Adrenal gland (tissue), 12 donors: Measurements from ENCODE around the gene MTR. TPM values are rescaled to one million over a fixed set of nuclear protein-coding genes. Genes with fewer than 3 reads are reported as not detected.

Experiments
- DNase-seq, 7 donors: peaks; one replicate each; pipeline ENCODE4 v3.0.0-alpha.2; 2019 to 2020
- H3K27ac ChIP-seq, 5 donors: fragments of 200-600 bp; sonication (generic) in 4 of 5; 1 replicate in 3 of 5; 2 replicates in 2 of 5; pipeline versions ENCODE4 v1.5.1 to v1.8.0; 2016 to 2020; ENCODE audit warnings: mild to moderate bottlenecking in 1 of 5
- H3K27me3 ChIP-seq: fragments of 200-600 bp; 2 replicates; pipeline ENCODE4 v1.8.0; 2021
- H3K36me3 ChIP-seq, 2 donors: fragments of 200-600 bp; replicated peaks in 1 of 2; 1 replicate in 1 of 2; 2 replicates in 1 of 2; pipeline versions ENCODE4 v1.5.1 to v1.8.0; 2018 to 2022
- H3K4me1 ChIP-seq, 2 donors: fragments of 200-600 bp; replicated peaks in 1 of 2; 1 replicate in 1 of 2; 2 replicates in 1 of 2; pipeline versions ENCODE4 v1.5.1 to v1.8.0; 2018 to 2021
- H3K4me3 ChIP-seq, 4 donors: fragments of 200-600 bp; sonication (generic) in 3 of 4; one replicate each; pipeline ENCODE4 v1.5.1; 2016 to 2018
- H3K9me3 ChIP-seq, 3 donors: fragments of 200-600 bp; sonication (generic) in 1 of 3; replicated peaks in 1 of 3; 1 replicate in 2 of 3; 2 replicates in 1 of 3; pipeline versions ENCODE4 v1.5.1 to v1.8.0; 2016 to 2021
- POLR2A ChIP-seq, 2 donors: fragments of 450-650 bp; IDR thresholded peaks; one replicate each; pipeline ENCODE4 v1.6.1; 2017; ENCODE audit warnings: antibody characterized with exemption in 2 of 2, mild to moderate bottlenecking in 2 of 2, moderate library complexity in 1 of 2
- WGBS, 4 donors: extraction: QIAGEN DNeasy Blood & Tissue Kit in 2 of 4; methylation state at CpG; one replicate each; pipeline versions ENCODE4 v1.1.5 to v1.1.7; 2013 to 2017; 5-methylcytosine and 5-hydroxymethylcytosine counted together
- intact Hi-C, 2 donors: fragments of 100-400 bp; cut with DNase I; formaldehyde crosslinking; loops; one replicate each; pipeline versions ENCODE4 v1.14.1 to v1.15.0; 2022 to 2023
- polyA plus RNA-seq, 3 donors: library from polyadenylated mRNA; stranded (reverse); fragments of 200-250 nt in 2 of 3; fragments of 350-450 nt in 1 of 3; fragmentation: Illumina TruSeq in 1 of 3; extraction: RNeasy Lipid Tissue Mini Kit (QIAGEN cat#74804) in 1 of 3; gene quantifications; one replicate each; pipeline ENCODE4 v1.2.3, GENCODE V29; 2013 to 2014
- total RNA-seq, 9 donors: library from RNA; depleted of rRNA in 4 of 9; stranded (reverse); fragments of >200 nt in 4 of 9; fragments of 120-200 nt in 1 of 9; fragmentation: NEBNext Ultra II Directional in 1 of 9; extraction: Animal tissue kit (Norgen Biotek cat#: 25700) in 1 of 9; gene quantifications; one replicate each; pipeline versions ENCODE4 v1.1.0 to v1.2.4, GENCODE V29; 2013 to 2023
- TF ChIP-seq, protein P1 (sequence below), 6 experiments: fragments of 450-650 bp in 4 of 6; fragments of 200-600 bp in 2 of 6; sonication (generic) in 1 of 6; IDR thresholded peaks; 1 replicate in 5 of 6; 2 replicates in 1 of 6; pipeline versions ENCODE4 v1.5.1 to v1.8.0; 2016 to 2021; ENCODE audit warnings: antibody characterized with exemption in 6 of 6, mild to moderate bottlenecking in 2 of 6, moderate library complexity in 1 of 6
- donor health status: healthy with polysubstance abuse.
- donor health status: Bipolar disorder and iron deficiency.
- donor health status: DM: yes; HTN: yes; CAD: no.
- donor health status: DM: no; HTN: no; CAD: no.
- donor health status: DM: no; HTN: no; CAD: no.
- donor health status: DM: yes; HTN: yes; CAD: no.

MTR gene
- total and polyA plus RNA-seq, 12 donors: 7.8 to 44.3 (median 25.1) TPM

DNA sequence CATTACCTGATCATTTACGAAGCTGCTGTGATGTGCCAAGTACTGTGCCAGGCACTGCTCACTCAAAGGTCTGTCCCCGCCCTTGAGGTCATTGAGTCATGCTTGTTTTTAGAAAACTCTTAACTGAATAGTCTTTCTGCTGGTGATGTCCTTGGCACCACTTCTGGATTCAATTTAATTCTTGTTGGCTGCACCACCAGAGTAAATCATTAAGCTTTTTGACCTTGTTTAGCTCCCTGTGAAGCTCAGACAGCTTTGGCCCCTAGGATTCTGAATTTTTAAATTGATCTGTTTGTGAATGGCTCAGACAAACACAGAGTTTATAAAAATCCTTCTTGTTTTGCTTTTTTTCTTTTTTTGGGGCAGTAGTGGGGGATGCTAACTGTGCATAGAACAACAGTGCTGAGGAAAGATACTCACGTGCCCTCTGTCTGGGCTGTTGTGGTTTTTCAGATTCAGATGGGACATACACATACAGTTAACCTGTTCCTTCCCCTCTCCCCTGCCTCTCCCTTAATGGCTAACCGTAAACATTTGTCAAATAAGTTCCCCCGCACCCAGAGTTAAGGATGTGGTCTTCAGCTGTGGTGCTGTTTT, 67.6 kb downstream of the MTR start:
- Histone ChIP-seq H3K9me3 (no peaks in the 10 kb centered on the region), H3K4me3 (no peak overlapping the region), H3K27ac (peak overlapping the region in 1 of 5 donors; percentile 36), H3K4me1 (peaks cover 10 to 17% of the 10 kb centered on the region in 2 donors), H3K36me3 (peaks cover 0 to 19% of the 10 kb centered on the region in 2 donors), H3K27me3 (no peaks in the 10 kb centered on the region)
- 66 to 73% (median 68%) methylated on average over 5 of the region's 5 CpGs for WGBS, 4 donors
- DNase-seq: peak; percentile 39 to 77 (median 68)
- intact Hi-C loops: no loop called here
- TF ChIP-seq, protein P1, sequence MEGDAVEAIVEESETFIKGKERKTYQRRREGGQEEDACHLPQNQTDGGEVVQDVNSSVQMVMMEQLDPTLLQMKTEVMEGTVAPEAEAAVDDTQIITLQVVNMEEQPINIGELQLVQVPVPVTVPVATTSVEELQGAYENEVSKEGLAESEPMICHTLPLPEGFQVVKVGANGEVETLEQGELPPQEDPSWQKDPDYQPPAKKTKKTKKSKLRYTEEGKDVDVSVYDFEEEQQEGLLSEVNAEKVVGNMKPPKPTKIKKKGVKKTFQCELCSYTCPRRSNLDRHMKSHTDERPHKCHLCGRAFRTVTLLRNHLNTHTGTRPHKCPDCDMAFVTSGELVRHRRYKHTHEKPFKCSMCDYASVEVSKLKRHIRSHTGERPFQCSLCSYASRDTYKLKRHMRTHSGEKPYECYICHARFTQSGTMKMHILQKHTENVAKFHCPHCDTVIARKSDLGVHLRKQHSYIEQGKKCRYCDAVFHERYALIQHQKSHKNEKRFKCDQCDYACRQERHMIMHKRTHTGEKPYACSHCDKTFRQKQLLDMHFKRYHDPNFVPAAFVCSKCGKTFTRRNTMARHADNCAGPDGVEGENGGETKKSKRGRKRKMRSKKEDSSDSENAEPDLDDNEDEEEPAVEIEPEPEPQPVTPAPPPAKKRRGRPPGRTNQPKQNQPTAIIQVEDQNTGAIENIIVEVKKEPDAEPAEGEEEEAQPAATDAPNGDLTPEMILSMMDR (IDR thresholded peaks at IDR 0.05): no peak
- TF ChIP-seq POLR2A (IDR thresholded peaks at IDR 0.05): no peak

DNA sequence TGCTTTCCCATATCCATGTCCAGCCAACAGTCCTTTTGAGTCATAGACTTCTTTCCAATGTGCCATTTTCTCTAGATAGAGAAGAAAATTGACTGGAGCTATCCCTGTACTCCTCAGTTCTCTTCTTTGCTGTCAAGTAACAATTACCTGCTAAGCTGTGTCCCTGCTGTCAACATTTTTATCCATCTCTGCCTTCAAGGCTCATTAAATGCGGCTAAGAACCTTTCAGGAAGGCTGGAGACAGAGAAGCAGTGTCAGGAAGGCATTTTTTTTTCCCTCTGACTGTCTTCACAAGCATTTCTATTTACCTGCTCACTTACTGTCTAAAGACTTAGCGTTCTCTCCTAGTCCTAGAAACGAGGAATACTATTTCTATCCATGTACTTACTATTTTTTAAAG, 69.1 kb downstream of the MTR start:
- peaks cover 5 to 12% of the 10 kb centered on the region in 2 donors for H3K4me1 ChIP-seq
- WGBS, 4 donors: 95 to 96% (median 96%) methylated on average over 3 of the region's 3 CpGs
- peaks cover 0 to 19% of the 10 kb centered on the region in 2 donors for H3K36me3 ChIP-seq
- intact Hi-C loops: no loop called here
- no peak overlapping the region for H3K27ac ChIP-seq
- no peak overlapping the region for H3K4me3 ChIP-seq
- DNase-seq: no peak
- TF ChIP-seq, protein P1 (IDR thresholded peaks at IDR 0.05): no peak
- TF ChIP-seq POLR2A (IDR thresholded peaks at IDR 0.05): no peak
- no peaks in the 10 kb centered on the region for H3K27me3 ChIP-seq
- H3K9me3 ChIP-seq: no peaks in the 10 kb centered on the region

DNA sequence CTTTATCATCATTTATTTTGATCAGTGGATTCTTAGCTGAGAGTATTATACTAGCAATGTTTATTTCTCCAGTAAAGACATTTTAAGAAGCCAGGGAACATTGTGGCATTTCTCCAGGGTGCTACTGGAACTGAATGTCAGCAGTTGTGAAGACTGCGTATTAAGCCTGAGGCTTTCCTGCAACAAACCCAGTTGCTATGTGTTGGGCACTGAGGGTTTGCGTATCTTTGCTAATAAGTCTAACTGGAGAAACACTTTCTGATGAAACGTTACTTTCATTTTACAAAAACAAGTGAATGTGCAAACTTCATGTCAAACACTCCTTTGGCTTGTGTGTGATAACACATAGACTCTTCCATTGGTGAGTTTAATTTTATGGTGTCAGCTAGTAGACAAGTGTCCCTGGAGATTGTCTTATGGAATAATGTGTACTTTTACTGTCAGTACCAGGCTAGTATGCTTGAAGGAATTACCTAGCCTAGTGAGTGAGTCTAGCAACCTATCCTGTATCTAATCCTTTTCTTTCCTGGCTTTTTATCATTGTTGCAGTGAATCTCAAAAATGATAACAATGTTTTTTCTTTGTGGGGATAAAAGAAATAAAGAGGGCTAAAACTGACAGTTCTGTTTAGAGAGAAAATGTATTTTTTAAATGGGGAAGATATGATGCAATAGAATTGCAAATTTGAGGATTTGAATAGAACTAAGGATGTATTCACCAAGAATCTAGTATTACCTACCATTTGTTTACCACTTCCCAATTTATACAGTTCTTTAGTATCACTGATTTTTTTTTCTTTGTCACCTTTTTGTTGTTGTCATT, 70.1 kb downstream of the MTR start:
- TF ChIP-seq, protein P1 (IDR thresholded peaks at IDR 0.05): no peak
- no peak for TF ChIP-seq POLR2A (IDR thresholded peaks at IDR 0.05)
- H3K27ac ChIP-seq: no peak overlapping the region
- no peak overlapping the region for H3K4me3 ChIP-seq
- peaks cover 5 to 12% of the 10 kb centered on the region in 2 donors for H3K4me1 ChIP-seq
- no peak for DNase-seq
- intact Hi-C loops: no loop called here
- peaks cover 0 to 19% of the 10 kb centered on the region in 2 donors for H3K36me3 ChIP-seq
- H3K9me3 ChIP-seq: no peaks in the 10 kb centered on the region
- H3K27me3 ChIP-seq: no peaks in the 10 kb centered on the region
- 65 to 94% (median 90%) methylated on average over 3 of the region's 3 CpGs for WGBS, 4 donors

DNA sequence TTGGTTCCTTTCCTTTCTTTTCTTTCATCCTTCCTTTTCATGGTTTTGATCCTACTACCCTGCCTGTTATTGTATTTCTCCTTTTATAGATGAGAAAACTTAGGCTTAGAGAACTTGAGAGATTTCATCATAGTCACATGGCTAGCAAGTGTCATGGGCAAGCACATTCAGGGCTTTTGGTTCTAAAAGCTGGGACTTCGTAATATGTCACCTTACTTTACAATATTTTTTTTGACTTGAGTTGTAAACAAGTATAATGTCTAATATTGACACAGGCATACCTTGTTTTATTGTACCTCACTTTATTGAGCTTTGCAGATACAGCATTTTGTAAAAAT, 70.7 kb downstream of the MTR start:
- Histone ChIP-seq H3K4me1 (peaks cover 5 to 12% of the 10 kb centered on the region in 2 donors), H3K4me3 (no peak overlapping the region), H3K27me3 (no peaks in the 10 kb centered on the region), H3K36me3 (peaks cover 0 to 19% of the 10 kb centered on the region in 2 donors), H3K27ac (no peak overlapping the region), H3K9me3 (no peaks in the 10 kb centered on the region)
- 89 to 97% (median 91%) methylated on average over 1 of the region's 1 CpG for WGBS, 4 donors
- DNase-seq: no peak
- intact Hi-C loops: no loop called here
- TF ChIP-seq, protein P1 (IDR thresholded peaks at IDR 0.05): no peak
- TF ChIP-seq POLR2A (IDR thresholded peaks at IDR 0.05): no peak
